Tibial nerve (tissue), 4 donors: ENCODE results near the gene C6orf141. TPM values are rescaled to one million over a fixed set of nuclear protein-coding genes. Genes with fewer than 3 reads are reported as not detected.
"Not testable (repeated sequence)": the region's sequence is repeated elsewhere in the genome, so short reads cannot be mapped to it uniquely, and the experiment has no call there.

Source experiments
- DNase-seq, 2 donors: peaks; one replicate each; pipeline ENCODE4 v3.0.0-alpha.2; 2019; ENCODE audit warnings: low spot score in 2 of 2
- H3K27ac ChIP-seq, 4 donors: fragments of 200-600 bp; sonication (generic) in 3 of 4; one replicate each; pipeline ENCODE4 v1.5.1; 2017 to 2019; ENCODE audit warnings: mild to moderate bottlenecking in 1 of 4
- H3K27me3 ChIP-seq, 2 donors: fragments of 200-600 bp; sonication (generic) in 1 of 2; one replicate each; pipeline versions ENCODE4 v1.5.1 to v1.6.0; 2017 to 2019
- H3K36me3 ChIP-seq, 3 donors: fragments of 200-600 bp; sonication (generic); one replicate each; pipeline ENCODE4 v1.5.1; 2018 to 2019
- H3K4me1 ChIP-seq, 4 donors: fragments of 200-600 bp; sonication (generic) in 3 of 4; one replicate each; pipeline ENCODE4 v1.5.1; 2017 to 2019
- H3K4me3 ChIP-seq, 4 donors: fragments of 200-600 bp; sonication (generic) in 3 of 4; one replicate each; pipeline ENCODE4 v1.5.1; 2017 to 2019; ENCODE audit warnings: mild to moderate bottlenecking in 1 of 4, moderate library complexity in 1 of 4
- H3K9me3 ChIP-seq, 4 donors: fragments of 200-600 bp; sonication (generic) in 3 of 4; one replicate each; pipeline ENCODE4 v1.5.1; 2017 to 2019
- CTCF ChIP-seq, 5 experiments: fragments of 200-600 bp in 3 of 5; fragments of 450-650 bp in 2 of 5; sonication (generic) in 3 of 5; IDR thresholded peaks; one replicate each; pipeline ENCODE4 v1.5.1; 2016 to 2019; ENCODE audit warnings: antibody characterized with exemption in 5 of 5, mild to moderate bottlenecking in 3 of 5, moderate library complexity in 2 of 5
- EP300 ChIP-seq, 2 donors: sonication (generic); formaldehyde crosslinking; IDR thresholded peaks; one replicate each; pipeline ENCODE4 v1.6.1; 2017; ENCODE audit warnings: antibody characterized with exemption in 2 of 2, mild to moderate bottlenecking in 1 of 2
- POLR2A ChIP-seq, 2 donors: fragments of 450-650 bp; IDR thresholded peaks; one replicate each; pipeline ENCODE4 v1.6.1; 2017; ENCODE audit warnings: antibody characterized with exemption in 2 of 2, mild to moderate bottlenecking in 2 of 2, moderate library complexity in 2 of 2
- WGBS, 2 donors: methylation state at CpG; one replicate each; pipeline ENCODE4 v1.1.5; 2018; 5-methylcytosine and 5-hydroxymethylcytosine counted together
- total RNA-seq, 4 donors: library from RNA; depleted of rRNA; stranded (reverse); fragments of >200 nt; gene quantifications; one replicate each; pipeline ENCODE4 v1.1.0, GENCODE V29; 2016

C6orf141 gene
- total RNA-seq, 4 donors from 2014 or later, result 0.90 to 5.9 (median 4.5) TPM

GRCh38 chr6:49570474-49571079, 20.1 kb downstream of the C6orf141 start:
- no peaks in the 10 kb centered on the region for H3K9me3 ChIP-seq
- DNase-seq, result no peak
- 53 to 59% methylated on average over 6 of the region's 6 CpGs for WGBS, 2 donors
- H3K27ac ChIP-seq, result no peak overlapping the region
- TF ChIP-seq CTCF (IDR thresholded peaks at IDR 0.05) (peak in 1 of 5 experiments; percentile 9), EP300 (IDR thresholded peaks at IDR 0.05) (no peak), POLR2A (IDR thresholded peaks at IDR 0.05) (no peak)
- no peaks in the 10 kb centered on the region for H3K27me3 ChIP-seq
- no peak overlapping the region for H3K4me3 ChIP-seq
- no peaks in the 10 kb centered on the region for H3K36me3 ChIP-seq
- peaks cover 0 to 6% (median 0%) of the 10 kb centered on the region in 4 donors for H3K4me1 ChIP-seq

- no peaks in the 10 kb centered on the region for H3K36me3 ChIP-seq
- no peaks in the 10 kb centered on the region for H3K9me3 ChIP-seq
- H3K4me1 ChIP-seq, result no peaks in the 10 kb centered on the region
- DNase-seq, result no peak
- H3K4me3 ChIP-seq, result no peak overlapping the region
- no peak overlapping the region for H3K27ac ChIP-seq
- WGBS, 2 donors, result 84 to 88% methylated on average over 1 of the region's 1 CpG
- no peaks in the 10 kb centered on the region for H3K27me3 ChIP-seq
- no peak for TF ChIP-seq CTCF (IDR thresholded peaks at IDR 0.05)
- TF ChIP-seq EP300 (IDR thresholded peaks at IDR 0.05), result no peak
- no peak for TF ChIP-seq POLR2A (IDR thresholded peaks at IDR 0.05)
Measured at GRCh38 chr6:49576618-49577017, 26.1 kb downstream of the C6orf141 start.

GRCh38 chr6:49579649-49580048, 29.2 kb downstream of the C6orf141 start:
- no peak overlapping the region for H3K27ac ChIP-seq
- no peak for DNase-seq
- no peaks in the 10 kb centered on the region for H3K4me1 ChIP-seq
- no peaks in the 10 kb centered on the region for H3K36me3 ChIP-seq
- TF ChIP-seq CTCF (IDR thresholded peaks at IDR 0.05), result no peak
- no peak for TF ChIP-seq EP300 (IDR thresholded peaks at IDR 0.05)
- TF ChIP-seq POLR2A (IDR thresholded peaks at IDR 0.05), result no peak
- no peak overlapping the region for H3K4me3 ChIP-seq
- no peaks in the 10 kb centered on the region for H3K9me3 ChIP-seq
- no peaks in the 10 kb centered on the region for H3K27me3 ChIP-seq

GRCh38 chr6:49582529-49582928, 32.1 kb downstream of the C6orf141 start:
- Histone ChIP-seq H3K4me1 (no peaks in the 10 kb centered on the region), H3K36me3 (no peaks in the 10 kb centered on the region), H3K27me3 (no peaks in the 10 kb centered on the region), H3K27ac (no peak overlapping the region), H3K4me3 (no peak overlapping the region), H3K9me3 (no peaks in the 10 kb centered on the region)
- WGBS, 2 donors, result 71 to 81% methylated on average over 1 of the region's 1 CpG
- no peak for DNase-seq
- TF ChIP-seq POLR2A (IDR thresholded peaks at IDR 0.05) (no peak), EP300 (IDR thresholded peaks at IDR 0.05) (no peak)

- not testable (repeated sequence) for H3K27ac ChIP-seq, DNase-seq, H3K4me1 ChIP-seq, H3K4me3 ChIP-seq, H3K27me3 ChIP-seq, H3K9me3 ChIP-seq, H3K36me3 ChIP-seq
- 84 to 88% methylated on average over 5 of the region's 5 CpGs for WGBS, 2 donors
Measured at GRCh38 chr6:49587262-49587661, 36.8 kb downstream of the C6orf141 start.

Other genes starting within 250 kb of the C6orf141 start
- 10 to 100 TPM in 3 of 4 donors, 1 to 10 TPM in 1; 9.0 to 21.3 (median 19.4) TPM for gene MMUT, start 87.4 kb upstream of the C6orf141 start, total RNA-seq
- 1 to 10 TPM; 2.4 to 7.1 (median 4.9) TPM for gene CENPQ, start 87.3 kb upstream of the C6orf141 start, total RNA-seq
- gene GLYATL3, start 50.7 kb upstream of the C6orf141 start, total RNA-seq, result not detected
- gene RHAG, start 86.2 kb downstream of the C6orf141 start, total RNA-seq, result 1 to 10 TPM in 3 of 4 donors, under 1 TPM in 1; 0.59 to 2.7 (median 2.1) TPM
- not detected for gene CRISP2, start 162.9 kb downstream of the C6orf141 start, total RNA-seq
- not detected for gene CRISP3, start 193.7 kb downstream of the C6orf141 start, total RNA-seq
- gene PGK2, start 236.6 kb downstream of the C6orf141 start, total RNA-seq, result not detected